Measurements from ENCODE around the gene MT2A.

The MT2A gene

DNA sequence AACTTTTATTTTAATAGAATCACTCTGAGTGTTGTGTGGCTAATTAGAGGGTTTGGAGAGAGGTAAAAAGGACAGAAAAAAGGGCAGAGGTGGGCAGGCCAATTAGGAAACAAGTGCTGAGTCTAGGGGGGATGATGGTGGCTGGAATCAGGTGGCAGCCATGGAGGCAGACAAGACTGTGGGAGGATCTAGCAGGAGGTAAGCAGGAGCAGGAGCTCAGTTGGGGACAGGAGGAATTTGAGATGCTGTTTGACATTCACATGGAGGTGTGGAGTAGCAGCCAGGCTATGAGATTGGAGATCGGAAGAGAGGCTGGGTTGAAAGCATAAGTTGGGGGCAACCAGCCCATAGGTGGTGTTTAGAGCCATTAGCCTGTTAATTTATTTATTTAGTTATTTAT, 47.3 kb upstream of the MT2A start:
- Histone ChIP-seq H3K4me2 (ENCODE audit: low read length) (no peak overlapping the region), H3K79me2 (ENCODE audit: insufficient read depth, low read length) (no peaks in the 10 kb centered on the region), H3K9me3 (ENCODE audit: low read length) (no peaks in the 10 kb centered on the region), H3K36me3 (ENCODE audit: insufficient read depth, low read length) (no peaks in the 10 kb centered on the region), H4K20me1 (ENCODE audit: insufficient read depth, low read length) (no peaks in the 10 kb centered on the region), H3K4me3 (ENCODE audit: low read depth, low read length, poor library complexity, severe bottlenecking) (no peak overlapping the region), H3K9ac (ENCODE audit: low read length) (no peak overlapping the region), H3K27me3 (ENCODE audit: insufficient read depth, low read length) (no peaks in the 10 kb centered on the region), H3K27ac (ENCODE audit: low read depth, low read length, poor library complexity, severe bottlenecking) (no peak overlapping the region), H3K9me2 (ENCODE audit: low read depth, low read length) (no peaks in the 10 kb centered on the region), H3F3A (ENCODE audit: insufficient read depth, low read length) (no peaks in the 10 kb centered on the region), H3K4me1 (ENCODE audit: insufficient read depth, low read length, severe bottlenecking) (no peaks in the 10 kb centered on the region), H2AFZ (ENCODE audit: low read length) (no peak overlapping the region)
- no peak for TF ChIP-seq CTCF (IDR thresholded peaks at IDR 0.05; ENCODE audit: low read length)
- TF ChIP-seq EZH2 (IDR thresholded peaks at IDR 0.05; ENCODE audit: borderline replicate concordance, low read length): no peak

- no peak within 1 kb of the TSS for H3K4me3 ChIP-seq (ENCODE audit: low read depth, low read length, poor library complexity, severe bottlenecking)
- H3K79me2 ChIP-seq (ENCODE audit: insufficient read depth, low read length): no peaks in the 10 kb centered on the region
- no peaks in the 10 kb centered on the region for H3K4me1 ChIP-seq (ENCODE audit: insufficient read depth, low read length, severe bottlenecking)
- no peaks in the 10 kb centered on the region for H4K20me1 ChIP-seq (ENCODE audit: insufficient read depth, low read length)
- H3F3A ChIP-seq (ENCODE audit: insufficient read depth, low read length): no peaks in the 10 kb centered on the region
- H3K27ac ChIP-seq (ENCODE audit: low read depth, low read length, poor library complexity, severe bottlenecking): no peak within 1 kb of the TSS
- H3K27me3 ChIP-seq (ENCODE audit: insufficient read depth, low read length): no peaks in the 10 kb centered on the region
- no peak within 1 kb of the TSS for H3K9ac ChIP-seq (ENCODE audit: low read length)
- no peak within 1 kb of the TSS for H3K4me2 ChIP-seq (ENCODE audit: low read length)
- no peak within 1 kb of the TSS for H2AFZ ChIP-seq (ENCODE audit: low read length)
- TF ChIP-seq EZH2 (IDR thresholded peaks at IDR 0.05; ENCODE audit: borderline replicate concordance, low read length) (no peak), CTCF (IDR thresholded peaks at IDR 0.05; ENCODE audit: low read length) (no peak)
- H3K36me3 ChIP-seq (ENCODE audit: insufficient read depth, low read length): no peaks in the 10 kb centered on the region
- no peaks in the 10 kb centered on the region for H3K9me3 ChIP-seq (ENCODE audit: low read length)
- no peaks in the 10 kb centered on the region for H3K9me2 ChIP-seq (ENCODE audit: low read depth, low read length)
Observed at GRCh38 chr16:56564793-56565477, 43.4 kb upstream of the MT2A start, which contains the start of gene MT4. TSS of gene MT4 (plus strand) at chr16:56565073. CDS start at chr16:56565129, 56 bp downstream.

DNA sequence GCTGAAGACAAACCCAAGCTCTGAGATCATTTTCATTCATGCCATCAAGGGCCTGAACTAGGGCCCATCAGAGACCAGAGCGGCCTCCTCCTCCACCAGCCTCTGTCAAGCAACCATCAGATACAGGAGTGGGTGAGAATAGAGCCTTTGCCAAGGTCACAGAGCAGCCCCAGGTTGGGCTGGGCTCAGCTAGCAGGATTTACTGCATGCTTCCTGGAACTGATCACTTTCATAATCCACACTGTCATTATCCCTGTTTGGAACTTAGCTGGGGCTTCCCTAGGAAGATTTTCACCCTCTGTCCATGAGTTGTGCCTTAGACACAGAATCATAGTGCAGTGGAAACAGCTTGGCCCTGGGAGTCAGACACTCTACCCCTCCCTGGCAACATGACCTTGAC, 38.4 kb upstream of the MT2A start:
- Histone ChIP-seq H3K4me3 (ENCODE audit: low read depth, low read length, poor library complexity, severe bottlenecking) (no peak overlapping the region), H3K9ac (ENCODE audit: low read length) (no peak overlapping the region), H3K9me2 (ENCODE audit: low read depth, low read length) (no peaks in the 10 kb centered on the region), H3K27ac (ENCODE audit: low read depth, low read length, poor library complexity, severe bottlenecking) (no peak overlapping the region), H3K4me1 (ENCODE audit: insufficient read depth, low read length, severe bottlenecking) (no peaks in the 10 kb centered on the region), H3K79me2 (ENCODE audit: insufficient read depth, low read length) (no peaks in the 10 kb centered on the region), H3K36me3 (ENCODE audit: insufficient read depth, low read length) (no peaks in the 10 kb centered on the region), H3K27me3 (ENCODE audit: insufficient read depth, low read length) (no peaks in the 10 kb centered on the region; the same call in 1 of the 2 replicates), H2AFZ (ENCODE audit: low read length) (no peak overlapping the region), H3K4me2 (ENCODE audit: low read length) (no peak overlapping the region), H4K20me1 (ENCODE audit: insufficient read depth, low read length) (no peaks in the 10 kb centered on the region), H3F3A (ENCODE audit: insufficient read depth, low read length) (no peaks in the 10 kb centered on the region; the same call in 1 of the 2 replicates), H3K9me3 (ENCODE audit: low read length) (no peaks in the 10 kb centered on the region)
- TF ChIP-seq CTCF (IDR thresholded peaks at IDR 0.05; ENCODE audit: low read length) (no peak), EZH2 (IDR thresholded peaks at IDR 0.05; ENCODE audit: borderline replicate concordance, low read length) (no peak)
